Measurements from ENCODE around the gene ITPR1.

Gene ITPR1

GRCh38 chr3:4770561-4770960 lies 277.4 kb downstream of the ITPR1 start:
- H3K4me3 ChIP-seq (ENCODE audit: control insufficient read depth, low read depth, low read length) = no peak overlapping the region
- no peak for DNase-seq (ENCODE audit: low read depth)
- TF ChIP-seq CTCF (conservative IDR thresholded peaks at IDR 0.05; ENCODE audit: control insufficient read depth, insufficient read depth, low read depth, low read length) = no peak

- no peak overlapping the region for H3K4me3 ChIP-seq (ENCODE audit: control insufficient read depth, low read depth, low read length)
- no peak for TF ChIP-seq CTCF (conservative IDR thresholded peaks at IDR 0.05; ENCODE audit: control insufficient read depth, insufficient read depth, low read depth, low read length)
- no peak for DNase-seq (ENCODE audit: low read depth)
These were observed 278.1 kb downstream of the ITPR1 start for GRCh38 chr3:4771243-4771642.

GRCh38 chr3:4772171-4772804 lies 279.1 kb downstream of the ITPR1 start:
- no peak overlapping the region for H3K4me3 ChIP-seq (ENCODE audit: control insufficient read depth, low read depth, low read length)
- DNase-seq (ENCODE audit: low read depth) = peak; percentile 82
- no peak for TF ChIP-seq CTCF (conservative IDR thresholded peaks at IDR 0.05; ENCODE audit: control insufficient read depth, insufficient read depth, low read depth, low read length)

GRCh38 chr3:4772858-4773257 lies 279.7 kb downstream of the ITPR1 start:
- TF ChIP-seq CTCF (conservative IDR thresholded peaks at IDR 0.05; ENCODE audit: control insufficient read depth, insufficient read depth, low read depth, low read length) = no peak
- DNase-seq (ENCODE audit: low read depth) = no peak
- H3K4me3 ChIP-seq (ENCODE audit: control insufficient read depth, low read depth, low read length) = no peak overlapping the region

- no peak overlapping the region for H3K4me3 ChIP-seq (ENCODE audit: control insufficient read depth, low read depth, low read length)
- no peak for TF ChIP-seq CTCF (conservative IDR thresholded peaks at IDR 0.05; ENCODE audit: control insufficient read depth, insufficient read depth, low read depth, low read length)
- DNase-seq (ENCODE audit: low read depth) = no peak
These were observed 280.4 kb downstream of the ITPR1 start for GRCh38 chr3:4773583-4773982.

- no peak for DNase-seq (ENCODE audit: low read depth)
- no peak overlapping the region for H3K4me3 ChIP-seq (ENCODE audit: control insufficient read depth, low read depth, low read length)
- TF ChIP-seq CTCF (conservative IDR thresholded peaks at IDR 0.05; ENCODE audit: control insufficient read depth, insufficient read depth, low read depth, low read length) = no peak
These were observed 281.4 kb downstream of the ITPR1 start for GRCh38 chr3:4774531-4774930.
